GM15510 (cell line): ENCODE results near the gene KCNIP1.

Experiments
- POLR2A ChIP-seq: IDR thresholded peaks from 3 replicates; pipeline ENCODE4 v1.6.1; 2011; ENCODE audit warnings: borderline replicate concordance; ENCODE audit not compliant: insufficient read length; ENCODE audit errors: extremely low read depth

The KCNIP1 gene

GRCh38 chr5:170503990-170504596 lies at the start of gene KCNIP1:
Gene KCNIP1 (plus strand): TSS chr5:170504020.
- TF ChIP-seq POLR2A = no peak

- TF ChIP-seq POLR2A = no peak
Measured at GRCh38 chr5:170463426-170463825, 40.4 kb upstream of the KCNIP1 start.

- no peak for TF ChIP-seq POLR2A
Measured at GRCh38 chr5:170464280-170465127, 39.3 kb upstream of the KCNIP1 start.

- no peak for TF ChIP-seq POLR2A
Measured at GRCh38 chr5:170466553-170466952, 37.3 kb upstream of the KCNIP1 start.

GRCh38 chr5:170466988-170467707 lies 36.7 kb upstream of the KCNIP1 start:
- no peak for TF ChIP-seq POLR2A

GRCh38 chr5:170468633-170469285 lies 35.1 kb upstream of the KCNIP1 start:
- TF ChIP-seq POLR2A = no peak

- TF ChIP-seq POLR2A = no peak
Measured at GRCh38 chr5:170469414-170469813, 34.4 kb upstream of the KCNIP1 start.

GRCh38 chr5:170470275-170470674 lies 33.5 kb upstream of the KCNIP1 start:
- TF ChIP-seq POLR2A = no peak

- TF ChIP-seq POLR2A = no peak
Measured at GRCh38 chr5:170470808-170471404, 32.9 kb upstream of the KCNIP1 start.

- TF ChIP-seq POLR2A = no peak
Measured at GRCh38 chr5:170471551-170472178, 32.2 kb upstream of the KCNIP1 start.

- TF ChIP-seq POLR2A = no peak
Measured at GRCh38 chr5:170473642-170474041, 30.2 kb upstream of the KCNIP1 start.

- TF ChIP-seq POLR2A = no peak
Measured at GRCh38 chr5:170474489-170475274, 29.1 kb upstream of the KCNIP1 start.

GRCh38 chr5:170475294-170476000 lies 28.4 kb upstream of the KCNIP1 start:
- TF ChIP-seq POLR2A = no peak
